DMS114 treated with DMSO at 0.1 percent for 48 hours (cell line): ENCODE data around the gene NEDD8.

Experiments used
- DNase-seq: peaks from one replicate; lab custom pipeline; 2025; ENCODE audit not compliant: unreplicated experiment; lab: John Stamatoyannopoulos, UW

NEDD8 gene

DNA sequence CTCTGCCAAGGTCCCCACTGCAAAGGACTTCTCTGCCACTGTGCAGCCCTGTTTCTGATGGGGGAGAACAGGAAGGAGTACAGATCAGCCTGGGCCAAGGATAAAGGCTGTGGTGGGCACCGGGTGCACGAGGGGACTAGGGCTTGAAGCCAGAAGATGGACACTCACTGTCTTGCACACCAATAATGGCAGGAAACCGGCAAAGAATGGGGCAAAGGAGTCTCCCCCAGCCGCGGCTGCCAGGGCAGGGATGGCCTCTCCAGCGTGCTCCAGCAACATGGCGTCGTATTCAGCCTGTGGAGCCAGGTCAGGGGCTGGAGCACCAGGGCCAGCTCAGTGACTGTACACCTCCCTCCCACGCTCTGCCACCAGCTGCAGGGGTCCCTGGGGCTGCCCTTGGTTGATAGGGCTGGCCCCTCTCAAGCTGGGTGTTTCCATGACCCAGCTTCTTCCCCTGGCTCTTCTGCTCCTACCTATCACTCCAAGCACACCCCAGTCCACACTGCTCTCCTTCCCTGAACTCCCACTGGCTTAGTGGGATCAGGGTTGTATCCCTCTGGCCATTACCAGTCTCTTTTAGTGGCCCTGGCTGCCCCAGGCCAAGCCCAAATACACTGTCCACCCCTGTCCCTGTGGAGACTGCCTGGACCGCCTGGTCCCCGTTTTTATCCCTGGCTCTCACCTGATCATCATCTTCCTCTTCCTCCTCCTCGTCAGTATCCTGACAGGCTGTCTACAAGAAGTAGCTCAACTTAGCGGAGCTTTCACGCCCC, 49.9 kb downstream of the NEDD8 start:
- no peak for DNase-seq

DNA sequence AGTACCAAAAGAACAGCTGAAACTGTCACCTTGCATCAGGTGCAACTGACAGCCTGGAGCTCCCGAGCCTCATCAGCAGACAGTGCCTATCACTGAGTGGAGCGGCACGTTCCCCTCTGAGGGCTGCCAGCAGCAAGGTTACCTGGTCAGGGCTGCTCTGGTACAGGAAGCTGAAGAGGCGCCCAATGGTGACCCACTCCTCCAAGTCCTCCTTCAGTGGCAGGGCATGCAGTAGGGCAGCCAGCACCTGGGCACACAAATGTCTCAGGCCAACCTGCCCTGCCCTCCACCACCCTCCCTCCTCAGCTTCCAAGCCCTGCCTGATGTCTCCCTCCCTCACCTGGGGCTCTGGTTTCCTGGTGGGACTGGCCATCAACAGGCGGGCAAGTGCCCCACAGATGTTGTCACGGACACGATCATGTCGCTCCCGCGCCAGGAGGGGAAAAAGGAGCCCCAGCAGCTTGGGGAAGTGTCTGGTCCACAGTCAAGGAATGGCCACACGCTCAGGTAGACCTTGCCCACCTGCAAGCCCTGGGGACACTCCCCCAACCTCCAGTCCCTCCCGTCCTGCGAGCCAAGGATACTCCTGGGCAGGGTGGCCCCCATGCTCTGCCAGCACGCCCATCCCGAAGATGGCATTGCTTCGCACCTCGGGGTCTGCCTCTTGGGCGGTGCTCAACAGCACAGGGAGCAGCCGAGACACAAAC, 50.6 kb downstream of the NEDD8 start:
- DNase-seq = no peak

DNA sequence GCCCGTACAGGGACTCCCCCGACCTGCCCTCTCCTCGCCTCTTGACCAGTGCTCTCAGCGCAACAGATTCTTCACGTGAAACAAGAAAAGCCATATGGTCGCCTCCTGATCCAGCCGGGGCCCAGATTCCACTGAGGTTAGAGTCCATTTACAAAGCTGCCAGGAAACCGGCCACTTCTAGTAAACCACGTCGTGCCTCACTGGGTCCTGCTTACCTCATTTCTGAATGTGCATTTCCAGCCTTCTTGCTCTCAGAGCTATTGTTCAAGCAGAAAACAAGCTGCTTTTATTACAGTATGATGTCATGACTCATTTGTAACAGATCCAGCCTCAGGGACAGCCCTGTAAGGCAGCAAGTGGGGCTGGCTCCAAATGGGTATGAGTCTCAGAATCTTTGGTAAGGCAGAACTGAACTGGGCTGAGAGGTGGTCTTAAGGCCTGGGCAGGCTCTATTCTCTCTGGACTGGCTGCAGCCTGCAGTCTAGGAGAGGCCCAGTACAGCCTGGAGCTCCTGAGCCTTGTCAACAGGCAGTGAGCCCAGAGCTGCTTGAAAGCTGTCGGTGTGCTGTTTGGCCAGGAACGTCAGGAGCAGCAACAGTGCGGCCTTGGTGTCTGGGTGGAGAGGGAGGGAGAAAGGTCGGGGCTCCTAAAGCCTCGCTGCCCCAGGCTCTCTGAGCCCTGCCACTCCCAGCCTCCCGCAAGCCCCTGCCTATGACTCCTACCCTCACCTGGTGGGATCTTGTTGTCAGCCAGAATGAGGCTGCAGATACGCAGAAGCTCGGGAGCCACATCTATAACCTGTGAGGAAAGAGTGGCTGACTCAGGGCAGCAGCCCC, 52.0 kb downstream of the NEDD8 start:
- DNase-seq = no peak

DNA sequence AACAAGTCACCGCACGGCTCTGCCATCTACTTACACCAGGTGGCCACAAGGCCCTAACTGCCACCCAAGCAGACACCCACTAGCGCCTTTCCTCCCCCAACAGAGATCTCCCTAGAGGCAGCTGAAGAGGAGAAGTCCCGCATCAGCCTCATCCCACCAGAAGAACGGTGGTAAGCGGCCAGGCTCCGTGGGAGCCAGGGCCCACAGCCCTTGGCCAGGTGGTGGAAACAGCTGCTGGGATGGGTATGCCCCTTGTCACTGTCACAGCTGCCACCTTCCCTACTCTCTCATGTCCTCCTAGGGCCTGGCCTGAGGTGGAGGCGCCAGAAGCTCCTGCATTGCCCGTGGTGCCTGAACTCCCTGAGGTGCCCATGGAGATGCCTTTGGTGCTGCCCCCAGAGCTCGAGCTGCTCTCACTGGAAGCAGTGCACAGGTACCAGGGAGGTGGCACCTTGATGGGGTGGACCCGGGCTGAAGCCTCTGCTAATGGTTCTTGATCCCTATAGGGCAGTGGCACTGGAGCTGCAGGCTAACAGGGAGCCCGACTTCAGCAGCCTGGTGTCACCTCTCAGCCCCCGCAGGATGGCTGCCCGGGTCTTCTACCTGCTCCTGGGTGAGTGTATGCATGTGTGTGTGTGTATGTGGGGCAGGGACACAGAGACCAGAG, 52.7 kb downstream of the NEDD8 start:
- no peak for DNase-seq

DNA sequence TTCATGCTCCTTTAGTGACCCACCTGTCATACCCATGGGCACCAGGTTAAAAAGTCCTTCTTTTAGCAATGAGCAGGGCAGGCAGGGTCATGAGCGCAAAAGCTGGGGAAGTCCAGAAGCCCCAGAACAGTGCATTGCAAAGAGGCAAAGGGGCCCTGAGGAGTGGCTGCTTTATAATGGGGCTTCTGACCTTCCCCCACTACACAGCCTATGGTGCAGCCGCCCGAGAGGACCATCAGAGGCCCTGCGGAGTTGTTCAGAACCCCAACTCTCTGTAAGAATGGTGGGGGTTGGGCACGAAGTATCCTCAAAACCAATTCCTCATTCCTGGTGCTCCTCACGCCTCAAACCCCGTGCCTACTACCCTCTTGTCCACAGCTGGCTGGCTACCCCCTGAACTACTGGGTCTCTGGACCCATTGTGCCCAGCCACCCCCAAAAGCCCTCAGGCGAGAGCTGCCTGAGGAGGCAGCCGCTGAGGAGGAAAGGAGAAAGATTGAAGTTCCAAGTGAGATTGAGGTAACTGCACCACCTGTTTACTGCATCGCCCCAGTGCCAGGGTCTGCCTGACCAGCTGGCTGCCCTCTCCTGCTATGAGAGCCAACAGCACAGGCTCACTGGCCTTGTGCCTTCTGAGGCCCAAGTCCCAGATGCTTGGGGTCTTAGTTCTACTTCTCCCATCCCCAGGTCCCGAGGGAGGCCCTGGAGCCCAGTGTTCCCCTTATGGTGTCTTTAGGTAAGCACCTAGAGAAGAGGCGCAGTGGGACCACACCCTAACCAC, 53.6 kb downstream of the NEDD8 start:
- DNase-seq = no peak

DNA sequence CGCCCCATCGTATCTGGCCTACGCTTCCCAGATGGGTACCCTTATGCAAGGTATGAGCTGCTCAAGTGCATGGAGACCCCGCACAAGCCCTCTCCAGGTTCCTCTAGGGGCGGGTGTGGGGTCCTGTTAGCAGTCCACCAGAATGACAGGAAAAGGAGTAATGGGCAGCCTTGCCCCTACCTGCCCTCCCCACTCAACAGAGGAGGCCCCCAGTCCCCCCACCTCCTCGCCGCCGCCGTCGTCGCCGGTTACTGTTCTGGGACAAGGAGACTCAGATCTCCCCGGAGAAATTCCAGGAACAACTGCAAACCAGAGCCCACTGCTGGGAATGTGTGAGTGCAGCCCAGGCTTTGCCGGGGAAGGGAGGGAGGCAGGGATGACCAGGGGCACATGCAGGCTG, 54.3 kb downstream of the NEDD8 start:
- no peak for DNase-seq

DNA sequence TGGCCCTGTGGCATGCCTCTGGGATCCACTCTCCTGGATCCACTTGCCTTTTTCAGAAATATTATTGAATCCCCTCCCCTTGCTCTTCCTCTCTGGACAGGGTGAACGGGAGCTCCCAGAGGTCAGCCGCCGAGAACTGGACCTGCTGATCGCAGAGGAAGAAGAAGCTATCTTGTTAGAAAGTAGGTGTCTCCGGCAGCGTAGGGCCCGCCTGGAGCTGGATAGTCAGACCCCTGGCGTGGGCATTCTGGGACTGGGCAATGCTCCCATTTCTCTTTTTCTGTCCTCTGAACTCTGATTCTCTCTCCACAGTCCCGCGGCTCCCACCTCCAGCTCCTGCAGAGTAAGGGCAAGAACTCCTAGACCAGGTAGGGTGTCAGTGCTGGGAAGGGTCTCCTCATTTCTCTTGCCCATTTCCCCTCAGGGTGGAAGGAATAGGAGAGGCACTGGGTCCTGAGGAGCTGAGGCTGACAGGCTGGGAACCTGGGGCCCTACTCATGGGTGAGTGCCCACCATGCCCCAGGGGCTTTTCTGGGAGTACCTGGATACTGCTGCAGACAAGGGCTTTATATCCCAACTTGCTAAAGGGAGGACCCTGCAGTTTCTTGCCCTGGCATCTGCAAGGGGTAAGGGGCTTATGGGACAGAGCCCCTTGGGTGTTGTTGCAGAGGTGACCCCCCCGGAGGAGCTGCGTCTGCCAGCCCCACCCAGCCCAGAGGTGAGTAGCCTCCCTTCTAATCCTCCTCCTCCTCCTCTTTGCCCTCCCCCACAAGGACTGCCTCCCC, 54.9 kb downstream of the NEDD8 start:
- DNase-seq = no peak

DNA sequence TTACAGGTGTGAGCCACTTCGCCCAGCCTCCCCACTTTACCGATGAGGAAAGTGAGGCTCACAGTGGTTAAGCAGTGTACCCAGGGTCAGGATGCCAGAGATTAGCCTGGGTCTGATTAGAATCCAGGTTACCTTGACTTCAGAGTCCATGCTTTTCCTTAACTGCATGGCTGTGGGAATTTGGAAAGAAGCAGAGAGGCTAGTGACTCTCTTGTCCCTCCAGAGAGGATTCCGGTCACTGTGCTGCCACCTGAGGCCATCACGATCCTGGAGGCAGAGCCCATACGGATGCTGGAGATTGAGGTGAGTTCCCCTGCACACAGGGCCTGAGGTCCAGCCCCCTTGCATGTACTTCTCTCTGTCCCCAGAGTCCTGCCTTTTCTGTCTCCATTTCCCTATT, 55.6 kb downstream of the NEDD8 start:
- DNase-seq = no peak

DNA sequence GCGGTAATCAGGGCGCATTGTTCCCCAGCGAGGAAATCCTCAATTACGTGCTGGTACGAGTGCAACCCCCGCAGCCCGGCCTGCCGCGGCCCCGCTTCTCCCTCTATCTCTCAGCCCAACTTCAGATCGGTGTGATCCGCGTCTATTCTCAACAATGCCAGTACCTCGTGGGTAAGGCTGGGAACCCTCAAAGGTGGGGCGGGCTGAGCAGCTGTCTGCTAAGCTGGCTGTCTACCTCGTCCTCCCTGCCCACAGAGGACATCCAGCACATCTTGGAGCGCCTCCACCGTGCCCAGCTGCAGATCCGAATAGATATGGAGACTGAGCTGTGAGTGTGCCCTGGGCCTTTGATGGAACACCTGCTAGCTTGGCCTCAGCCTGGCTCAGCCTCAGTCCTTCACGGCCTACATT, 59.3 kb downstream of the NEDD8 start:
- no peak for DNase-seq

DNA sequence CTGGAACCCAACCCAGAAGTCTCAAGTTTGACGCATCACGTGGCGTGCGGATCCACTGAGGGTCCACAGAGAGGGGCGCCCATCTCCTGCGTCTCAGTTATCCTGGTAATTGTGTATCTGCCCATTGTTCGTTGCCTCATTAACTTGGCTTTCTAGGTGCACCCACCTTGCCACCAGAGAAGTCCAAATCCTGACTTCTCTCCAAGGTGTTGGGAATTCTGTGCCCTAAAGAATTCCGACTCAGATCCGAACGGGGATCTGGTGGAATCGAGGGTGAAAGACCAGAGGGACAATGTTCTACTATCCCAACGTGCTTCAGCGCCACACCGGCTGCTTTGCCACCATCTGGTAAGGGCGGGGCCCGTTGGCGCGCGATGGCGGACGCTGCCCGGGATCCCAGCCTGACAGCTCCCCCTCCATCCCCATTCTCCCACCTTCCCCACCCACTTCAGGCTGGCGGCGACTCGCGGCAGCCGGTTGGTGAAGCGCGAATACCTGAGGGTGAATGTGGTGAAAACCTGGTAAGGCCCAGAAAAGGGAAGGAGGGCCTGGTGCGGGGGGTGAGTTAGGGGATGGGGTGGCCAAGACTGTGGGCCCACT, 59.8 kb downstream of the NEDD8 start:
- DNase-seq = no peak

DNA sequence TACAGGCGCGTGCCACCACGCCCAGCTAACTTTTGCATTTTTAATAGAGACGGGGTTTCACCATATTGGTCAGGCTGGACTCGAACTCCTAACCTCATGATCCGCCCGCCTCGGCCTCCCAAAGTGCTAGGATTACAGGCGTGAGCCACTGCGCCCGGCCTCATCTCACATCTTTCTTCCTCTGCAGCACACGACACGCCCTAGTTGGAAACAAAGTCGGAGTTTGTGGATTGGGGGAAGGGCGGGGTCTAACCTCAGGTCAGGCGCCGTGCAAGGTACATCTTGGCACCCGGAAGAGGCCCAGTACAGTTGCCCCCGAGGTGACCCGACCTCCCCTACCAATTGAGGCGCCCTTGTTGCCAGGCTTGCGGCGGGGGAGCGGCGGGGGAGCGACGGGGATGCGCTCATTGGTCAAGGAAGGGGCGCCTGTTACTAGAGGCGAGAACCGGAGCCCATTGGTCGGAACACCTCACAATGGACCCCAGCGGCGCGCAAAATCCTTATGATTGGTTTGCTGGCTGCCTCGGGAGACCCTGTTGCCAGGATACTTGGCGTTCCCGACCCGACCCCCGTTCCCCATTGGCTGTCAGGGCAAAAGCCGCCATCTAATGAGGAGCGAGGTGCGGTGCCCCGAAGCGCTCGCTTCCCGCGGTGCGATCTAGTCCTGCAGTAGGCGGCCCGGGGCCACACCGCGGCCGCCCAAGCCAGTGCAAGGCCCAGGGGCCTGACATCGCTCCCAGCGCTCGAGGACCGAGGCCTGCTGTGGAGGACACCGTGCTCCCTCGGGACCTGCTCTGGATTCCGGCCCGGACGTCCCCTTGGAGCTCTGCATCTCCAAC, 60.5 kb downstream of the NEDD8 start, which contains the start of gene REC8:
TSS of gene REC8 (plus strand) at position 659 of the 839 bp plus-strand sequence. CDS start 473 bp downstream, outside the sequence.
- DNase-seq = no peak

DNA sequence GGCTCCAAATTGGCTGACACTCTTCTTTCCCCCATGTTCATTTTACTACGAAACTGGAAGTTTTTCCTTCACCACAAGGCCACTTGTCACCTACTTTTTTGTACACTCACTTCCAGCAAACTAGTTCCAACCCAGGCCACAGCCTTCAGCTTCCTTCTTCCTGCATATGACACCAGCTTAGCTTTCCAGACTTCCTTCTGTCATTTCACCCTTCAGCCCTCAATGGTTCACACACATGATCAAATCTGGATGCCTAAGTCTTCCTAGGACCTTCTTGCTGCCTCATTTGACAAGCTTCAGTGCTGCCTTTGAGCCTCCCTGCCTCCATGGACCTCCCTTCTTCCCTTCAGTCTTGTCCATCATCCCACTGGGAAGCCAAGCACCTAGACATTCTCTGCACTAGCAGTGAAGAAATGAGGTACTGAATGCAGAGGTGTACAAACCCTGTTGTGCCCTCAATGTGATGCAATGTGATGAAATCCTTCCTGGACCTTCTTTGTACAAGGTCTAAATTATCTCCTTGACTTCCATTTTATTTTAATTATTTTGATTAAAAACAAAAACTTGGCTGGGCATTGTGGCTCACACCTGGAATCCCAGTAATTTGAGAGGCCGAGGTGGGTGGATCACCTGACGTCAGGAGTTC, 64.6 kb downstream of the NEDD8 start:
- DNase-seq = no peak
